ENCODE data around the gene KXD1.

GRCh38 chr19:18605196-18605545 is 47.5 kb downstream of the KXD1 start:
- TF ChIP-seq CTCF (IDR thresholded peaks at IDR 0.05) (no peak), POLR2A (IDR thresholded peaks at IDR 0.05) (no peak)

Data from uterus (tissue), 2 donors.